Peyer's patch (tissue), 4 donors: ENCODE results near the gene ABCA3.

Source experiments
- CTCF ChIP-seq, 6 experiments: fragments of 450-650 bp in 4 of 6; fragments of 200-600 bp in 2 of 6; sonication (generic) in 1 of 6; IDR thresholded peaks; one replicate each; pipeline ENCODE4 v1.5.1; 2017 to 2019; ENCODE audit warnings: antibody characterized with exemption in 6 of 6, mild to moderate bottlenecking in 3 of 6, moderate library complexity in 1 of 6
- POLR2A ChIP-seq, 2 donors: fragments of 450-650 bp; IDR thresholded peaks; one replicate each; pipeline ENCODE4 v1.5.1; 2017; ENCODE audit warnings: antibody characterized with exemption in 2 of 2, mild to moderate bottlenecking in 2 of 2, moderate library complexity in 2 of 2

- TF ChIP-seq CTCF (IDR thresholded peaks at IDR 0.05) (no peak), POLR2A (IDR thresholded peaks at IDR 0.05) (no peak)
Observed at GRCh38 chr16:2371421-2371820, 30.9 kb upstream of the ABCA3 start.
